Measurements from ENCODE around the gene IDE.

- TF ChIP-seq, protein P1, sequence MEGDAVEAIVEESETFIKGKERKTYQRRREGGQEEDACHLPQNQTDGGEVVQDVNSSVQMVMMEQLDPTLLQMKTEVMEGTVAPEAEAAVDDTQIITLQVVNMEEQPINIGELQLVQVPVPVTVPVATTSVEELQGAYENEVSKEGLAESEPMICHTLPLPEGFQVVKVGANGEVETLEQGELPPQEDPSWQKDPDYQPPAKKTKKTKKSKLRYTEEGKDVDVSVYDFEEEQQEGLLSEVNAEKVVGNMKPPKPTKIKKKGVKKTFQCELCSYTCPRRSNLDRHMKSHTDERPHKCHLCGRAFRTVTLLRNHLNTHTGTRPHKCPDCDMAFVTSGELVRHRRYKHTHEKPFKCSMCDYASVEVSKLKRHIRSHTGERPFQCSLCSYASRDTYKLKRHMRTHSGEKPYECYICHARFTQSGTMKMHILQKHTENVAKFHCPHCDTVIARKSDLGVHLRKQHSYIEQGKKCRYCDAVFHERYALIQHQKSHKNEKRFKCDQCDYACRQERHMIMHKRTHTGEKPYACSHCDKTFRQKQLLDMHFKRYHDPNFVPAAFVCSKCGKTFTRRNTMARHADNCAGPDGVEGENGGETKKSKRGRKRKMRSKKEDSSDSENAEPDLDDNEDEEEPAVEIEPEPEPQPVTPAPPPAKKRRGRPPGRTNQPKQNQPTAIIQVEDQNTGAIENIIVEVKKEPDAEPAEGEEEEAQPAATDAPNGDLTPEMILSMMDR (IDR thresholded peaks at IDR 0.05 in 2 of 3, conservative IDR thresholded peaks at IDR 0.05 in 1 of 3; ENCODE audit: borderline replicate concordance in 1 of 3, insufficient read depth in 1 of 3, low read depth in 2 of 3, low read length in 2 of 3) = peak in 2 of 3 experiments; percentile 32 to 36; a peak in 4 of 6 replicates
- no peak for TF ChIP-seq CBX3 (IDR thresholded peaks at IDR 0.05; ENCODE audit: low read depth)
- TF ChIP-seq POLR2AphosphoS5 (IDR thresholded peaks at IDR 0.05; ENCODE audit: low read depth, low read length) = no peak
- TF ChIP-seq JUND (IDR thresholded peaks at IDR 0.05) = no peak
- no peak for TF ChIP-seq POLR2A (IDR thresholded peaks at IDR 0.05; ENCODE audit: borderline replicate concordance, extremely low read depth, insufficient read depth, insufficient read length)
- no peak for TF ChIP-seq EGR1 (IDR thresholded peaks at IDR 0.05; ENCODE audit: low read depth)
- peak; percentile 32 for TF ChIP-seq YY1 (IDR thresholded peaks at IDR 0.05; ENCODE audit: extremely low read depth, insufficient replicate concordance, low read depth, low read length)
- TF ChIP-seq ZFX (IDR thresholded peaks at IDR 0.05) = no peak
- TF ChIP-seq SP1 (IDR thresholded peaks at IDR 0.05; ENCODE audit: low read depth) = no peak
- no peak for TF ChIP-seq REST (IDR thresholded peaks at IDR 0.05; ENCODE audit: low read depth)
Measured at GRCh38 chr10:92574548-92575261, 812 bp upstream of the IDE start.
